Prostate gland (tissue), 2 donors: ENCODE results near the gene WDR90.

Experiments used
- CTCF ChIP-seq, 4 experiments: fragments of 200-600 bp in 2 of 4; fragments of 450-650 bp in 2 of 4; sonication (generic) in 2 of 4; IDR thresholded peaks; 1 replicate in 3 of 4; 2 replicates in 1 of 4; pipeline ENCODE4 v1.5.1; 2016 to 2019; ENCODE audit warnings: antibody characterized with exemption in 4 of 4, mild to moderate bottlenecking in 2 of 4, moderate library complexity in 2 of 4
- POLR2AphosphoS5 ChIP-seq: sonication (generic); formaldehyde crosslinking; IDR thresholded peaks from one replicate; pipeline ENCODE4 v1.6.1; 2017; ENCODE audit warnings: antibody characterized with exemption

- no peak for TF ChIP-seq CTCF (IDR thresholded peaks at IDR 0.05)
- TF ChIP-seq POLR2AphosphoS5 = no peak
These were observed 39.8 kb upstream of the WDR90 start for GRCh38 chr16:609316-609715.
